ENCODE measurements around the gene CMAS. TPM values are rescaled to one million over a fixed set of nuclear protein-coding genes. Genes with fewer than 3 reads are reported as not detected.
A peak's percentile ranks its signal among the peaks of the same experiment; 100 is the strongest.

Gene CMAS
- total RNA-seq, 2 donors from 2014 or later: 50.2 to 87.3 TPM

DNA sequence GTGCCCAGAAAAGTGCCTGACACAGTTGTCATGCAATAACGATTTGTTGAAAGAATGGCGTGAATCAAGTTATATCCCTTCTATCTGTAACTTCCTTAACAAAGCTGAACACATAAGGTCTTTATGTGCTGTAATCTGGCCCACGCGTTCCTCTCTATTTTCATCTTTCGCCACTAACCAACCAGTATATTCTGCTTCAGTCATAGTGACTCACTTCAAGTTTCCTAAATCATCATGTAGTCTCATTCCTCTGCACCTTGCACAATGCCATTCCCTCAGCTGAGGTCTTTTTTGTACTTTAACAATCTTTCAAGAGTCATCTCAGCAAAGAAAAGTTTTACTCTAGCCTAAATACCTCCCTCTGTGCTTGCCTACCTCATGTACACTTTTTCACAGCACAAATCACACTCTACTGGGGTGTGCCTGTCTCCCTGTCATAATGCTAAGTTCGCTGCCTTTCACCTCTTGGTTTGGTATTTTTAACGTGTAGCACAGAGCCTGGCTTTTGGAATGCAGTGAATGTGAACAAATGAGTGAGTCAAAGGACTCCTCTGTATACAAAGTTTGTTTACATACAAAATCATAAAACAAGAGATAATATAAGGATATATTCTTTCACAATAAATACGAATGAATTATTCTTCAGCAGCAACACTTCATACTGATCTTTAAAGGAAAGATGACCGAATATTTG lies 2.9 kb upstream of the CMAS start:
- DNase-seq: no peak
- no peaks in the 10 kb centered on the region for H3K36me3 ChIP-seq (ENCODE audit: control insufficient read depth, insufficient read depth, low read length)
- Mint-ChIP-seq H3K9me3 (peaks cover 3% of the 10 kb centered on the region), H3K4me3 (no peak overlapping the region), H3K4me1 (peaks cover 62% of the 10 kb centered on the region), H3K36me3 (ENCODE audit: low read depth) (no peaks in the 10 kb centered on the region), H3K27ac (no peak overlapping the region), H3K27me3 (ENCODE audit: insufficient read depth) (peaks cover 23% of the 10 kb centered on the region)
- H3K27me3 ChIP-seq (ENCODE audit: control insufficient read depth, insufficient read depth, low read length, poor library complexity, severe bottlenecking): peaks cover 29% of the 10 kb centered on the region
- H3K4me3 ChIP-seq (ENCODE audit: low read length): no peak overlapping the region
- 92 to 98% methylated on average over 5 to 9 of the region's 9 CpGs for WGBS, 2 experiments (ENCODE audit: insufficient coverage in 1 of 2, insufficient read length in 1 of 2)
- no peak overlapping the region for H3K27ac ChIP-seq (ENCODE audit: low read depth, low read length)
- peaks cover 18% of the 10 kb centered on the region for H3K4me1 ChIP-seq (ENCODE audit: control insufficient read depth, insufficient read depth, low read length)
- H3K9me3 ChIP-seq (ENCODE audit: control insufficient read depth, low read length): peaks cover 3% of the 10 kb centered on the region
- TF ChIP-seq CTCF (conservative IDR thresholded peaks at IDR 0.05): no peak
- H3K9ac ChIP-seq (ENCODE audit: extremely low read depth, low read length, poor library complexity, severe bottlenecking): no peak overlapping the region

DNA sequence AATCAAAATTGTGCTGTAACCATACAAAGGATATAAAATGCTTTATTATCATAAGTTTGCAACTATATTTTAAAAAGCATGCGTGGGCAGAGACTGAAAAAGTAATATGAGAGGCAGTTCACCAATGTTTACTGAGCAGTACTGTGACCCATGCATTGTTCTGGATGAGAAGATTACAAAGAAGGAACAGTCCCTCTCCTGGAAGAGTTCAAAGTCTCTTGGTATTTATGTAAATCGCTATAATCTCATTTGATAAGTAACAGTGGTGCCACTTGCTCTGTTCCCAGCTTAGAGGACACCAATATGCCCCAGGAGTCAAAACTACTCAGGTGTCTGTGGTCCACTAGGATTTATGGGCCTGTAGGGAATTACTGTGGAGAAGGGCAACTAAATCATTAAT lies 2.1 kb upstream of the CMAS start:
- Histone ChIP-seq H3K4me1 (ENCODE audit: control insufficient read depth, insufficient read depth, low read length) (peaks cover 18% of the 10 kb centered on the region), H3K4me3 (ENCODE audit: low read length) (peak overlapping the region; percentile 57), H3K9ac (ENCODE audit: extremely low read depth, low read length, poor library complexity, severe bottlenecking) (no peak overlapping the region), H3K27ac (ENCODE audit: low read depth, low read length) (no peak overlapping the region), H3K9me3 (ENCODE audit: control insufficient read depth, low read length) (no peaks in the 10 kb centered on the region), H3K36me3 (ENCODE audit: control insufficient read depth, insufficient read depth, low read length) (no peaks in the 10 kb centered on the region), H3K27me3 (ENCODE audit: control insufficient read depth, insufficient read depth, low read length, poor library complexity, severe bottlenecking) (peaks cover 26% of the 10 kb centered on the region)
- Mint-ChIP-seq H3K4me1 (peaks cover 67% of the 10 kb centered on the region), H3K27ac (no peak overlapping the region), H3K4me3 (no peak overlapping the region), H3K9me3 (no peaks in the 10 kb centered on the region), H3K27me3 (ENCODE audit: insufficient read depth) (peaks cover 21% of the 10 kb centered on the region), H3K36me3 (ENCODE audit: low read depth) (peaks cover under 1% of the 10 kb centered on the region)
- DNase-seq: no peak
- TF ChIP-seq CTCF (conservative IDR thresholded peaks at IDR 0.05): no peak
- 80 to 100% methylated on average over 2 of the region's 2 CpGs for WGBS, 2 experiments (ENCODE audit: insufficient coverage in 1 of 2, insufficient read length in 1 of 2)

- H3K27ac ChIP-seq (ENCODE audit: low read depth, low read length): no peak overlapping the region
- H3K9me3 Mint-ChIP-seq: no peaks in the 10 kb centered on the region
- no peak overlapping the region for H3K4me3 Mint-ChIP-seq
- H3K4me1 Mint-ChIP-seq: peaks cover 69% of the 10 kb centered on the region
- WGBS, 2 experiments (ENCODE audit: insufficient coverage in 1 of 2, insufficient read length in 1 of 2): 44% methylated on average over 2 of the region's 2 CpGs; no CpG with 5 or more reads in 1 of the 2 experiments
- H3K27me3 Mint-ChIP-seq (ENCODE audit: insufficient read depth): peaks cover 21% of the 10 kb centered on the region
- no peak overlapping the region for H3K27ac Mint-ChIP-seq
- no peaks in the 10 kb centered on the region for H3K9me3 ChIP-seq (ENCODE audit: control insufficient read depth, low read length)
- H3K36me3 ChIP-seq (ENCODE audit: control insufficient read depth, insufficient read depth, low read length): no peaks in the 10 kb centered on the region
- H3K4me1 ChIP-seq (ENCODE audit: control insufficient read depth, insufficient read depth, low read length): peaks cover 18% of the 10 kb centered on the region
- H3K9ac ChIP-seq (ENCODE audit: extremely low read depth, low read length, poor library complexity, severe bottlenecking): no peak overlapping the region
- peaks cover 21% of the 10 kb centered on the region for H3K27me3 ChIP-seq (ENCODE audit: control insufficient read depth, insufficient read depth, low read length, poor library complexity, severe bottlenecking)
- peak; percentile 47 for DNase-seq
- H3K4me3 ChIP-seq (ENCODE audit: low read length): peak overlapping the region; percentile 57
- no peak for TF ChIP-seq CTCF (conservative IDR thresholded peaks at IDR 0.05)
- H3K36me3 Mint-ChIP-seq (ENCODE audit: low read depth): peaks cover 5% of the 10 kb centered on the region
Measured at GRCh38 chr12:22044391-22044790, 1.6 kb upstream of the CMAS start.
